HG03442 (cell line): ENCODE data around the gene ZNF407.
"Not testable (repeated sequence)": the region's sequence is repeated elsewhere in the genome, so short reads cannot be mapped to it uniquely, and the experiment has no call there.

Experiments
- ATAC-seq: cut with Tn5 transposase; IDR thresholded peaks from one replicate; pipeline ENCODE4 v1.9.1; 2021; ENCODE audit warnings: mild to moderate bottlenecking, moderate library complexity; ENCODE audit not compliant: unreplicated experiment

The ZNF407 gene, protein sequence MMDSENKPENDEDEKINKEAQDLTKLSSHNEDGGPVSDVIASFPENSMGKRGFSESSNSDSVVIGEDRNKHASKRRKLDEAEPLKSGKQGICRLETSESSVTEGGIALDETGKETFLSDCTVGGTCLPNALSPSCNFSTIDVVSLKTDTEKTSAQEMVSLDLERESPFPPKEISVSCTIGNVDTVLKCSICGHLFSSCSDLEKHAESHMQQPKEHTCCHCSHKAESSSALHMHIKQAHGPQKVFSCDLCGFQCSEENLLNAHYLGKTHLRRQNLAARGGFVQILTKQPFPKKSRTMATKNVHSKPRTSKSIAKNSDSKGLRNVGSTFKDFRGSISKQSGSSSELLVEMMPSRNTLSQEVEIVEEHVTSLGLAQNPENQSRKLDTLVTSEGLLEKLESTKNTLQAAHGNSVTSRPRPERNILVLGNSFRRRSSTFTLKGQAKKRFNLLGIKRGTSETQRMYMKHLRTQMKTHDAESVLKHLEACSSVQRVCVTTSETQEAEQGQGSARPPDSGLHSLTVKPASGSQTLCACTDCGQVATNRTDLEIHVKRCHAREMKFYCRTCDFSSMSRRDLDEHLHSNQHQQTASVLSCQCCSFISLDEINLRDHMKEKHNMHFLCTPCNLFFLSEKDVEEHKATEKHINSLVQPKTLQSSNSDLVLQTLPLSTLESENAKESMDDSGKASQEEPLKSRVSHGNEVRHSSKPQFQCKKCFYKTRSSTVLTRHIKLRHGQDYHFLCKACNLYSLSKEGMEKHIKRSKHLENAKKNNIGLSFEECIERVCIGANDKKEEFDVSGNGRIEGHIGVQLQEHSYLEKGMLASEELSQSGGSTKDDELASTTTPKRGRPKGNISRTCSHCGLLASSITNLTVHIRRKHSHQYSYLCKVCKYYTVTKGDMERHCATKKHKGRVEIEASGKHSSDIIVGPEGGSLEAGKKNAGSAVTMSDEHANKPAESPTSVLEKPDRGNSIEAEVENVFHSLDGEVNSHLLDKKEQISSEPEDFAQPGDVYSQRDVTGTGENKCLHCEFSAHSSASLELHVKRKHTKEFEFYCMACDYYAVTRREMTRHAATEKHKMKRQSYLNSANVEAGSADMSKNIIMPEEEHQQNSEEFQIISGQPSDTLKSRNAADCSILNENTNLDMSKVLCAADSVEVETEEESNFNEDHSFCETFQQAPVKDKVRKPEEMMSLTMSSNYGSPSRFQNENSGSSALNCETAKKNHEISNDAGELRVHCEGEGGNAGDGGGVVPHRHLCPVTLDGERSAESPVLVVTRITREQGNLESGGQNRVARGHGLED (N-terminal part only)

DNA sequence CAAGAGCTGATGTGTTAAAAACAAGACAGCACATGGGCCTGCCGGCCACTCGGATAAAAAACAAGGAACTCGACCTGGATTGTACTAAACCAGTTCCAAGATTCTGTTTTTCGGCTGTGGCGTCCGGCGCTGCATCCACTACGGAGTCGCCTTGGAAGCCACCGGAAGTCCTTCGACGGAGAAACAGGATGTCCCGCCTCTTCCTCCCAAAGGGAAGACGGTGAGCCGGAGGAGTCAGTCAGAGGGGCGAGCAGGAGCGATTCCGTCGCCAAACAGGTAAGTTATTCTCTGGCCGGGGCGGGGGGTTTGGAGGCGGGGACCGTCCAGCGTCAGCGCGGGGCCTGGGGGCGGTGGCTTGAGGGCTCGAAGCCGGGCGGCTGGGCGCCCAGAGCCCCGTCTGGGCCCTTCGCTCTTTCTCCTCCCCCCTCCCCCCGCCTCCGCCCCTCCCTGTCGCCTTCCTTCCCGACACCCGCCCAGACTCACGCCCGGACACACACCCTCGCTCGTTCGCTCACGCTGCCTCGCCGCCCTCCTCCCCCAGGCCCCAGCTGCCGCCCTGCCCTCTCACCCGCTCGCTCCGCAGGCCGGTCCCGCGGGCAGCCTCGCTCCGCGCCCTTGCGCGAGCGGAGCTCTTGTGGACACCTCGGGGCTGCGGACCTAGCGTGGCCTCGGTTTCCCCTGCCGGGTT is at the start of gene ZNF407:
TSS of gene ZNF407 (plus strand) at position 209 of the 688 bp plus-strand sequence. CDS start 33,150 bp downstream, outside the sequence.
- peak; percentile 71 for ATAC-seq

DNA sequence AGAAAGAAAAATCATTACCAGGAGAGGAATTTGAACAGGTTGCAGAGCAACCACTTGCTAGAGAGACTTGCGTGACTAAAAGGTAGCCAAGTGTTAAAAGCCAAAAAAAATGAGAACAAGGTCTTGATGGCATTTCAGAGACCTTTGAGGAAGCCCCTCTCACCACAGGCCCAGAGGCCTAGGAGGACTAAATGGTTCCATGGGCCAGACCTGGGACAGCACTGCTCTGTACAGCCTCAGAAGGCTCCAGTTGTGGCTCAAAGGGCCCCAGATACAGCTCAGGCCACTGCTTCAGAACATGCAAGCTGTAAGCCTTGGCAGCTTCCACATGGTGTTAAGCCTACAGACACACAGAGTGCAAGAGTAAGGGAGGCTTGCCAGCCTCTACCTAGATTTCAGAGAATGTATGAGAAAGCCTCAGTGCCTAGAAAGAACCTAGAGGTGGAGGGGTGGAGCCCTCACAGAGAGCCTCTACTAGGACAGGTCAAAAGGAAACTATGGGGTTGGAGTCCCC is 48.0 kb upstream of the ZNF407 start:
- no peak for ATAC-seq

DNA sequence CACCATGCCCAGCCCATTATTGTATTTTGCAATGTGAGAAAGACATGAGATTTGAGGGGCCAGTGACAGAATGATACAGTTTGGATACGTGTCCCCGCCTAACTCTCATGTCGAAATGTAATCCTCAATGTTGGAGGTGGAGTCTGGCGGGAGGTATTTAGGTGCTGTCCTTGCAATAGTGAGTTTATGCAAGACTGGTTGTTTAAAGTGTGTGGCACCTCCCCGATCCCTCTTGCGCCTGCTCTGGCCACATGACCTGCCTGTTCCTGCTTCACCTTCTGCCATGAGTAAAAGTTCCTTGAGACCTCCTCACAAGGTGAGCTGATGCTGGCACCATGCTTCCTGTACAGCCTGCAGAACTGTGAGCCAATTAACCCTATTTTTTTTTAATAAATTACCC is 46.8 kb upstream of the ZNF407 start:
- ATAC-seq, result no peak

DNA sequence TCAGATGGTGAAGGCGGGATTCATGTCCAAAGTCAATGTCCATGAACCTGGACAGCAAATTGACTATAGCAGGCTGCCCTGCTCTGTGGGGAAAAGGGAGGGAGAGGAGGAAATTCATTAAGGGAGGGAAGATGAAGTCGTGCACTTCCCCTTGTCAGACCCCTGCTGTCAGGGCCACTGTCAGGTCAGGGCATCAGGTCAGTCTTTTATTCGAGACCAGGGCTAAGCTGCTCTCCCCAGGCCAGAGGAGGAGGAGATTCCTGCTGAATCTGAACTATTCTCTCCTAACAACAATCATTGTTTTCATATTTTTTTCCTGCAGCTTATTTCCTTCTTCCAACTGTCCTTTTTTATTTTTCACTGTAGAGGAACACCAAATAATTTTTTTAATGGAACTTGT is 46.2 kb upstream of the ZNF407 start:
- no peak for ATAC-seq

DNA sequence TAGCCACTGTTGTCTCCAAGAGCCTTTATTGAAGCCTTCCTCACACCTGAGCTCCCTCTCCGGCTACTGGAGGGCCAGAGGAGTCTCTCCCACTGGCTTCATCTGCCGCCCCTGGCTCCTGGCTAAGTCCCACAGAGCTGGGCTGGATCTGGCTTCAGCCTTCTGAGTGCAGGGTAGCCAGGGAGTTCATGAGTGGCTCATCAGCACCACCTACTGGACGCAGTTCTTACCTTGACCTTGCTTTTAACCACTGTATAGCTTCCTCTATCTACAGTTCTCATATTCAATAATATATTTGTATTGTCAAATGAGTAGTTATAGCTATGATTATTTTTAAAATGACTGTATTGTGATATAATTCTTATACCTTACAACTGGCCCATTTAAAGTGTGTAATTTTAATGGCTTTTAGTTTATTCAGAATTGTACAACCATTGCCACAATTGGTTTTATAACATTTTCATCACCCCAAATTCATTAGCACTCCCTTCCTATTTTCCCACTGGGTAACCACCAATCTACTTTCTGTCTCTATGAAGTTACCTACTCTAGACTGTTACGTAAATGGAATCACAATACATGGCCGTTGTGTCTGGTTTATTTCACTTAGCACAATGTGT is 45.6 kb upstream of the ZNF407 start:
- ATAC-seq, result peak; percentile 99

DNA sequence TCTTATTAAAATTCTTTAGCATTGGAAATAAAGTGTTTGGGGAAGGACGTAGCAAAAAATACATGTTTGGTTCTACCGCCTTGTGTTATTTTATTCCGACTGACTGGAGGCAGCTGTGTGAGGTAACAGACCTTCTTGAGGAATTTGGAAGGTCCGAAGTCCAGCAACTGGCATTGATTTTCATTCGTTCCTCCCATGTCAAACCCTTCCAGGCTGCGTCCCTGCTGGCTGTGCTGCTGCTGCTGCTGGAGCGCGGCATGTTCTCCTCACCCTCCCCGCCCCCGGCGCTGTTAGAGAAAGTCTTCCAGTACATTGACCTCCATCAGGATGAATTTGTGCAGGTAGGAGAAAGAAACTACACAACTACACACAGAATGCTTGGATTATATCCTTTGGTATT is 41.5 kb upstream of the ZNF407 start:
- ATAC-seq, result no peak

DNA sequence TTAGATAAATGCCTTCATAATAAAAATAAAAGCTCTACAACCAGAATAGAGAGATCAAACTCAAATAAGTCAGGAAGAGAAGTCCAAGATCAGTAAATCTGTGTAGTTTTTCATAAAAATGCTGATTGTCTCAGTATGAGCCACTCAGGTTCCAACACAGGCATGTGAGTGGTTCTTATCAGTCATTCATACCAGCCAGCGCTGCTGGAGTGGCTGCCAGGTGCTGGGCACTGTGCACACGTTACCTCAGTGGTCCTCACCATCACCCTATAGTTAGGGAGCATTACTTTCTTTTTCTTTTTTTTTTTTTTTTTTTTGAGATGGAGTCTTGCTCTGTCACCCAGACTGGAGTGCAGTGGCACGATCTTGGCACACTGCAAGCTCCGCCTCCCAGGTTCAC is 39.6 kb upstream of the ZNF407 start:
- no peak for ATAC-seq

DNA sequence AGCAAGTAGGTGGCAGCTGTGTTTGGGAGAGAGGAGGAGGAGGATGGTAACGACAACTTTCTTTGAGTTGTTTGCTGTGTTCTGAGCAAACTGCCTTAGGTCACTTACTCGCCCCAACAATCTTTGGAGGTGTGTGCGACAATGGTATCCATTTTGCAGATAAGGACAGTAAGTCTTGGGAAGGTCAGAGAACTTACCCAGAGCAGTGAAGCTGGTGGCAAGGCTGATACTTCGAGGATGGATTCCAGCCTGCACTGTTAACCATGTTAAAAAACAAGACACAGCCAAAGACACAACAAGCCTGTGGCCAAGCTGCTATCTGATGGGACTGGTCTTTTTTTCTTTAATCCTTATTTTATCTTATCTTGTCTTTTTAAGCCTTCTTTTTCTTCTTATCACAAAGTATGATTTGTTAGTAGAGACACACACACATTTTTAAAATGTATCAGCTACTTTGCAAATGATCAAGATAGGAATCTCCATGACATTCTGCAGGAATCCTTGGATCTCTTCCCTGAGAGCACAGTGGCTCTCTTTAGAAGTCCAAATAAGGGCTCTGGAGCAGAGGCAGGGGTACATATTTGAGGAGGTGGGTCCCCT is 35.4 kb upstream of the ZNF407 start:
- ATAC-seq, result no peak

DNA sequence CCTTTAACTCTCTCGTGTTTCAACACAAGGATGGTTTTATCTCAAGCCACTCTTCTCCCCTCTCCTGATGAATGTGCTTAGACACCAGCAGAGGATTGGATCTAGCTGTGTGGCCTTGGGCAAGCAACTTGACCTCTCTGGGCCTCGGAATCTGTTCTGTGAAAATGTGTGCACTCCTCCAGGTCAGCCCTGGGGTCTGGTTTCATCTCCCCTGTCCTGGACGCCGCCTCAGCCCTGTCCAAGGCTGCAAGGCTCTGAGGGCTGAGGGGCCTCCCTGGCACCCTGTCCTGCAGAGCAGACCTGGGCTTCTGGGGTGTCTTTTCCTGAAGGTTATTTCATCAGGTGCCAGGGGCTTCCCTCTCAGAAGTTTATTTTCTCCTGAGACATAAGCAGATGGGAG is 34.9 kb upstream of the ZNF407 start:
- ATAC-seq, result no peak

DNA sequence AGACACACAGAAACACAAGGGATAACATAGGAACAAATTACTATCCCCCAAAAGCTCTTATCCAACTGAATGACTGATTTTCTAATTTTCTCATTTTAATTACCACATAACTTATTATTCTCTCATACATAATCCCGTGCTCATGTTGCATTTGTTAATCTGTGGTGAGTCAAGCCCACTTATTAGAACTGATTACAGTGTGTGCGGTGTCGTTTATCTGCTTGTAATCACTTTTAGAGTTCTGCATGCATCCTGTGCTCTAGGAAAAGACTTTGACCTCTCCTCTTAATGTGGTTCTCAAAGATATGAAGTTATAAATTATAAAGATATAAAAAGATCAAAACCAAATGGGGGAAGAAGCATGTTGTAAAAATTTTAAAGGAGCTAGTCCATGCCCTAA is 33.7 kb upstream of the ZNF407 start:
- no peak for ATAC-seq

DNA sequence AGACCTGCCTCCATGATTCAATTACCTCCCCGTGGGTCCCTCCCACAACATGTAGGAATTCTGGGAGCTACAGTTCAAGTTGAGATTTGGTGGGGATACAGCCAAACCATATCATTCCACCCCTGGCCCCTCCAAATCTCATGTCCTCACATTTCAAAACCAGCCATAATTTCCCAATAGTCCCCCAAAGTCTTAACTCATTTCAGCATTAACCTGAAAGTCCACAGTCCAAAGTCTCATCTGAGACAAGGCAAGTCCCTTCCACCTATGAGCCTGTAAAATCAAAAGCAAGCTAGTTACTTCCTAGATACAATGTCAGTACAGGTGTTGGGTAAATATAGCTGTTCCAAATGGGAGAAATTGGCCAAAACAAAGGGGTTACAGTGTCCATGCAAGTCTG is 32.5 kb upstream of the ZNF407 start:
- ATAC-seq, result not testable (repeated sequence)

DNA sequence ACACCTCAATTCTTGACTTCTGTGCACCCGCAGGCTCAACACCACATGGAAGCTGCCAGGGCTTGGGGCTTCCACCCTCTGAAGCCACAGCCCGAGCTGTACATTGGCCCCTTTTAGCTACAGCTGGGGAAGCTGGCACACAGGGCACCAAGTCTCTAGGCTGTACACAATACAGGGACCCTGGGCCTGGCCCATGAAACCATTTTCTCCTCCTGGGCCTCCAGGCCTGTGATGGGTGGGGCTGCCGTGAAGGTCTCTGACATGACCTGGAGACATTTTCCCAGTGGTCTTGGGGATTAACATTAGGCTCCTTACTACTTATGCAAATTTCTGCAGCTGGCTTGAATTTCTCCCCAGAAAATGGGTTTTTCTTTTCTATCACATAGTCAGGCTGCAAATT is 31.7 kb upstream of the ZNF407 start:
- ATAC-seq, result not testable (repeated sequence)

DNA sequence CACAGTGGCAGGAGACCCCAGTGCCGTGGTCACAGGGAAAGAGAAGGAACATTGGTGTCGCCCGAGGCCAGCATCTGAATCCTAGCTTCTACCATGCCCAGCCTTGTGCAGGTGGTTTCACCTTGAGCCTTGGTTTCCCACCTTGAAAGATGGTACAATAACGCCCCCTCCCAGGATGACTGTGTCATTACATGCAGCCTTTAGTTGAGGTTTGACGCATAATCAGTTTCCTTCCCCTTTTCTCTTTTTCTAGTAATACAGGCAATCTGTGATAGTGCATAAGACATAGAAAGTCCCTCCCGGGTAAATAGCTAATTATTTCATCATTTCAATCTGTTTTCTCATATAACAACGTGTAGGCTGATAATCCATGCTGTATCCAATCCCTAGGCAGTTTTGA is 29.8 kb upstream of the ZNF407 start:
- ATAC-seq, result no peak

DNA sequence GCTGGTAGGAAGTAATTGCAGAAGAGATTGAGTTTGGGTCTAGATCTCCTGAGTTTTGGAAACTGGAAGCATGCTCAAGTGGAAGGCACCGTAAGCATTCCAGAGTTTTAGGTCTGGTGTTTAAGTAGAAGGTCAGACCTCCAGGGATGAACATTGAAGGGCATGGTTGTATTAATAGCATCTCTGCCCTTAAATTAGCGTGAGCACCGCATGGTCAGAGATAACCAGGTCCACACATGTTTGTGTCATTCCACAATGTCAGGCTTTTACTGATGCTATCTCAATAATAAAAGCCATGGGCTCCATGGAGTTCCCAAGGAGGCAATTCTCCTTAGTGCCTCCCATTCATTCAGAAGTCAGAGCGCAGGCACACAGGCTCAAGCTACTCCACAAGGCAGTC is 28.3 kb upstream of the ZNF407 start:
- ATAC-seq, result no peak

DNA sequence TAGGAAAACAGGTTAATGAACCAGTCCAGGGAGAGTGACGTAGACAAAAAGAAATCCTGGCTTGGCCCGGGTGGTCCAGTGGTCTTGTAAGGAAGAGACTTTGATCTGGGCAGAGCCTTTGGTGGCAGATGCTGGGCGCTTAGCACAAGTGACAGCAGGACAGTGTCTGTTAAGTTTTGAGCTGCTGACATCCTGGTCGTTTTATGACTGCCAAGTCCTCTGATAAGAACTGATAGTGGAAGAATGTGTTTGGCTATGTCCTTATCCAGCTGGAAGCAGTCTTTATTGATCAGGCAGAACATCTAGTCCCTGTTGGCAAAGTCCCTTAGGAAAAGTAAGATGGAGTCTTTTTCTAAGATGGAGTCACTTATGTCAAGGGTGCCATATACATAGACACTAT is 27.4 kb upstream of the ZNF407 start:
- no peak for ATAC-seq

DNA sequence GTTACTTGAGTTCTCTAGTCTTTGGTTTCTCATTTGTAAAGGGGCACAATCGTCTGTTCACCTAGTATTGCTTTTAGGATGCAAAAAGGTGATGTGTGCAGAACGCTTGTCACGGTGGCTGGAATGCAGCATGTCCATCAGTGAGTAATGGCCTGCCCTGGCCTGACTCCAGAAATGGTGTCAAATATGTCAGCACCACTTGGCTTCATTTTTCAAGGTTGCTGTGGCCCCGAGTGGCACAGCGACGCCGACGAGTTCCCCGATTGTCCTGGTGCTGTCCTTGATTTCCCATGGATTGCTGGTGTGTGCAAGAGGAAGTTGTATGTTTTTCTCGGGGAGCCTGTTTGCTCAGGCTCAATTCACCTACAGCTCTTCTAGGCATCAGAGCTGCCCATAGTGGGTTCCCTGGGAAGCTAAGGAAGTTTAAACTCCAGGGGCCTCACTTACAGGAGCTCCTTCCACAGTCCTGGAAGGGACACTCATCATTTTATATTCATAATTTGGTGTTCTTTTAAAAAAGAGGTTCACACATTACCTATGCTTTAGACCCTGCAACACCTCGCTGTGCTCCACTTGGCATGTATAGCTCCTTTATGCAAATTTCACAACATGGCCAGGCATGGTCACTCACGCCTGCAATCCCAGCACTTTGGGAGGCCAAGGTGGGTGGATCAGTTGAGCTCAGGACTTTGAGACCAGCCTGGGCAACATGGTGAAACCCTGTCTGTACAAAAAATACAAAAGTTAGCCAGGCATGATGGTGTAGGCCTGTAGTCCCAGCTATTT is 25.6 kb upstream of the ZNF407 start:
- ATAC-seq, result no peak

DNA sequence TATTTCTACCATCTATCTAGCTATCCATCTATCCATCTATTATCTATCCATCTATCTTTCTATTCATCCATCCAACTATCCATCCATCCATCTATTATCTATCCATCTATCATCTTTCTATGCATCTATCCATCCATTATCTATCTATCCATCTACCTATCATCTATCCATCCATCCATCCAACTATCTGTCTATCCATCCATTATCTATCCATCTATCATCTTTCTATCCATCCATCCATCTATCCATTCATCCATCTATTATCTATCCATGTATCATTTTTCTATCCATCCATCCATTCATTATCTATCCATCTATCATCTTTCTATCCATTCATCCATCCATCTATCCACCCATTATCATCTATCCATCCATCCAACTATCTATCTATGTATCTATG is 24.6 kb upstream of the ZNF407 start:
- no peak for ATAC-seq

DNA sequence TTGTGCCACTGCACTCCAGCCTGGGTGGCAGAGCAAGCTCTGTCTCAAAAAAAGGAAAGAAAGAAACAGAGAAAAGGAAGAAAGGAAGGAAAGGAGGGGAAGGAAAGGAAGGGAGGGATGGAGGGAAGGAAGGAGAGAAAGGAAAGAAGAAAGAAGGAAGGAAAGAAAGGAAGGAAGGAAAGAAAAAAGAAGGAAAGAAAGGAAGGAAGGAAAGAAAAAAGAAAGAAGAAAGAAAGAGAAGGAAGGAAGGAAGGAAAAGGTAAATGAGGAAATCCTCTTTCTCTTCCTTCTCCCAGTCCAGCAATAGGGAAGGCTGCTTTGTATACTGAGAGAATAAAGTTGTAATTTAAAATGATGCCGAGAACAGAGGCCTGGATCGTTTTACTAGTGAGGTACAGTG is 22.8 kb upstream of the ZNF407 start:
- no peak for ATAC-seq

DNA sequence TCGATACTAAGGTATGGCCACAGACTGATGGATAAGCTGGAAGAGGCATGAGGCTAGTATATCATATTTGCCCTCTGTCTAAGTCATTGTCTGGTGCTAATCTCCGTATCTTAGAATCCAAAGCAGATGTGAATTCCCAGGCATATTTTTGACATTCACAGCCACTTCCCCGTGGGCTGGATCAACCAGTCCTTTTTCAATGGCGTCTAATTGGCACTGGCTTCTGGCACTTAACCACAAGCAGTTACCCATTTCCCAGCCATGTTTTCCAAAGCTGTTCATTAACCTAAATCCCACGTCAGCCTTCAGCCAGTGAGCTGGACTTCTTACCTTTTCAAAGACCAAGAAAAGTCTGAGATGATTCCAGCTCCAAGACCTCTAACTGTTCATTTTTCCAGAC is 20.7 kb upstream of the ZNF407 start:
- ATAC-seq, result no peak
